Body of pancreas (tissue), 4 donors: Measurements from ENCODE around the gene NRG3. TPM values are rescaled to one million over a fixed set of nuclear protein-coding genes. Genes with fewer than 3 reads are reported as not detected.
A peak's percentile ranks its signal among the peaks of the same experiment; 100 is the strongest.

ENCODE experiments used
- ATAC-seq: fragments of 150-250 bp; one replicate; pipeline ENCODE4 v1.9.1; 2016
- DNase-seq, 4 donors: peaks; one replicate each; pipeline ENCODE4 v3.0.0-alpha.2; 2019
- H3K27ac ChIP-seq, 4 donors: fragments of 200-600 bp; sonication (generic); 1 replicate in 3 of 4; 2 replicates in 1 of 4; pipeline versions ENCODE4 v1.5.1 to v1.6.1; 2016 to 2019; ENCODE audit warnings: mild to moderate bottlenecking in 1 of 4, mixed read lengths in 1 of 4, moderate library complexity in 1 of 4
- H3K27me3 ChIP-seq, 2 donors: fragments of 200-600 bp; sonication (generic); one replicate each; pipeline ENCODE4 v1.6.0; 2016; ENCODE audit warnings: mild to moderate bottlenecking in 1 of 2
- H3K36me3 ChIP-seq, 2 donors: fragments of 200-600 bp; sonication (generic); replicated peaks in 1 of 2; 2 replicates each; pipeline ENCODE4 v1.5.1; 2016; ENCODE audit warnings: low read depth in 2 of 2; ENCODE audit not compliant: insufficient read depth in 1 of 2
- H3K4me1 ChIP-seq: fragments of 200-600 bp; sonication (generic); one replicate; pipeline ENCODE4 v1.6.0; 2016
- H3K4me3 ChIP-seq, 2 donors: fragments of 200-600 bp; sonication (generic); 1 replicate in 1 of 2; 2 replicates in 1 of 2; pipeline ENCODE4 v1.5.1; 2016 to 2019
- H3K9me3 ChIP-seq, 3 donors: fragments of 200-600 bp; sonication (generic); 1 replicate in 2 of 3; 2 replicates in 1 of 3; pipeline ENCODE4 v1.5.1; 2016
- POLR2A ChIP-seq, 3 donors: fragments of 450-650 bp; IDR thresholded peaks; one replicate each; pipeline ENCODE4 v1.6.1; 2016; ENCODE audit warnings: antibody characterized with exemption in 3 of 3, mild to moderate bottlenecking in 2 of 3
- WGBS, 2 donors: methylation state at CpG; one replicate each; pipeline ENCODE4 v1.1.5; 2017; 5-methylcytosine and 5-hydroxymethylcytosine counted together
- intact Hi-C: fragments of 100-400 bp; cut with DNase I; formaldehyde crosslinking; loops from one replicate; pipeline ENCODE4 v1.15.1; 2023
- total RNA-seq, 2 donors: library from RNA; depleted of rRNA; stranded (reverse); fragments of >200 nt; gene quantifications; one replicate each; pipeline ENCODE4 v1.1.0, GENCODE V29; 2016
- TF ChIP-seq, protein P1 (sequence below), 7 experiments: fragments of 450-650 bp in 4 of 7; fragments of 200-600 bp in 3 of 7; sonication (generic) in 3 of 7; IDR thresholded peaks; one replicate each; pipeline ENCODE4 v1.5.1; 2016 to 2019; ENCODE audit warnings: antibody characterized with exemption in 7 of 7

Gene NRG3
- total RNA-seq, 2 donors from 2014 or later = 0.26 TPM; not detected in 1

DNA sequence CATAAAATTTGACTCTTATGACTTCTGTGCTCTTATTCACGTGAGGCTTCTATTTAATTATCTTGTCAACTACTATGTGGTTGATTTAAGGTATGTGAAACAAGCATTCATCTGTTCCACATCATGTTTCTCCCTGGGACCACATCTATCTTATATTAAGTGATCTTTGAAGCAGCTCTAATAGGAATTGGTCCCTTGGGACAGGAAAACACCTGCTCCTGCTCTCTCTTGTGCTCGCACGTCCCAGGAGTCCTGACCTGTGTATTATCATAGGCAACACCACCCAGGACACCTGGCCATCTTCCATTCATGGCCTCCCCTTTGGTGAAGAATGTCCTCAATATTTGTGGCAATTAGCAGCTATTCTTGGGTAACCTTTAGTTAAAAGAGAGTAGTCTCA, 269.2 kb downstream of the NRG3 start:
- TF ChIP-seq, protein P1, sequence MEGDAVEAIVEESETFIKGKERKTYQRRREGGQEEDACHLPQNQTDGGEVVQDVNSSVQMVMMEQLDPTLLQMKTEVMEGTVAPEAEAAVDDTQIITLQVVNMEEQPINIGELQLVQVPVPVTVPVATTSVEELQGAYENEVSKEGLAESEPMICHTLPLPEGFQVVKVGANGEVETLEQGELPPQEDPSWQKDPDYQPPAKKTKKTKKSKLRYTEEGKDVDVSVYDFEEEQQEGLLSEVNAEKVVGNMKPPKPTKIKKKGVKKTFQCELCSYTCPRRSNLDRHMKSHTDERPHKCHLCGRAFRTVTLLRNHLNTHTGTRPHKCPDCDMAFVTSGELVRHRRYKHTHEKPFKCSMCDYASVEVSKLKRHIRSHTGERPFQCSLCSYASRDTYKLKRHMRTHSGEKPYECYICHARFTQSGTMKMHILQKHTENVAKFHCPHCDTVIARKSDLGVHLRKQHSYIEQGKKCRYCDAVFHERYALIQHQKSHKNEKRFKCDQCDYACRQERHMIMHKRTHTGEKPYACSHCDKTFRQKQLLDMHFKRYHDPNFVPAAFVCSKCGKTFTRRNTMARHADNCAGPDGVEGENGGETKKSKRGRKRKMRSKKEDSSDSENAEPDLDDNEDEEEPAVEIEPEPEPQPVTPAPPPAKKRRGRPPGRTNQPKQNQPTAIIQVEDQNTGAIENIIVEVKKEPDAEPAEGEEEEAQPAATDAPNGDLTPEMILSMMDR (IDR thresholded peaks at IDR 0.05) = no peak
- no peak for TF ChIP-seq POLR2A (IDR thresholded peaks at IDR 0.05)
- Histone ChIP-seq H3K36me3 (no peaks in the 10 kb centered on the region), H3K4me1 (no peaks in the 10 kb centered on the region), H3K9me3 (no peaks in the 10 kb centered on the region), H3K27ac (no peak overlapping the region), H3K4me3 (no peak overlapping the region), H3K27me3 (no peaks in the 10 kb centered on the region)
- WGBS, 2 donors = 53 to 75% methylated on average over 3 of the region's 3 CpGs
- no peak for DNase-seq
- no peak for ATAC-seq
- intact Hi-C loops = no loop called here

DNA sequence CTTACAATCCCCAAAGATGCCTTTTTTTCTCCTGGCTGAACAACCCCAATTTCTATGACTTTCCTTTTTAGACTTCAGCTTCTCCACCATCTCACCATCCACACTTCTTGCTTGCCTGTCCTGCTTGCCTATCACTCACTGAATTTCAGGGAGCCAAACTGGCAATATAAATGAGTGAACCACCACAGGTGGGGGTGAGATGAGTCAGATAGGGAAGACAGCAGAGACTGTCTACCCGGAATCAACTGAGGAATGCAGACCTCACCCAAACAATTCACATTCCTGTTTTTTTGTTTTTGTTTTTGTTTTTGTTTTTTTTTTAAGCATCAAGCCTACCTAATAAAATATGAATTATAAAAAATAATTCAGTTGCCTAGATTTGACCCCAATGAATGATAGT, 273.8 kb downstream of the NRG3 start:
- DNase-seq (no peak), ATAC-seq (no peak)
- TF ChIP-seq, protein P1 (IDR thresholded peaks at IDR 0.05) = no peak
- TF ChIP-seq POLR2A (IDR thresholded peaks at IDR 0.05) = no peak
- Histone ChIP-seq H3K4me1 (no peaks in the 10 kb centered on the region), H3K36me3 (no peaks in the 10 kb centered on the region), H3K4me3 (no peak overlapping the region), H3K27me3 (no peaks in the 10 kb centered on the region), H3K9me3 (no peaks in the 10 kb centered on the region), H3K27ac (no peak overlapping the region)
- WGBS, 2 donors = 48 to 63% methylated on average over 1 of the region's 1 CpG
- intact Hi-C loops = no loop called here

DNA sequence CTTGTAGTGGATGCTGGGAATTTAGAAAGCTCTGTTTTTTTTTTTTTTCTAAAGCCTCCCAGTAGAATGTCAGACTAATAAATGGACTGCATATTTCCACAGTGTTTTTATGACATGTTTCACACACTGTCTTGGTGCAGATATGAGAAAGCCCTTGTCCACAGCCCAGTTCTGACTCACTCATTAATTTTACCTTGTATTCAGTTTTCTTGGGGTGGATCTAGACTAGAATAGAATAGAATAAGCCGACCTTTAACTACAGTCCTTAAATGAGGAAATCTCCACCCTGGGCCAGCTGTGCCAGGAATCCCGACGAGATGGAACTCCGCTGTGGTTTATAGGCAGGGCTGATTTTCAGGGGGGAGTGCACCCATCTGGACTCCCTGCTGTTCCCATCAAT, 274.7 kb downstream of the NRG3 start:
- Histone ChIP-seq H3K27me3 (no peaks in the 10 kb centered on the region), H3K4me3 (no peak overlapping the region), H3K27ac (no peak overlapping the region), H3K9me3 (no peaks in the 10 kb centered on the region), H3K4me1 (no peaks in the 10 kb centered on the region), H3K36me3 (no peaks in the 10 kb centered on the region)
- 30 to 32% methylated on average over 4 of the region's 4 CpGs for WGBS, 2 donors
- intact Hi-C loops = no loop called here
- DNase-seq = no peak
- no peak for ATAC-seq
- TF ChIP-seq, protein P1 (IDR thresholded peaks at IDR 0.05) = no peak
- no peak for TF ChIP-seq POLR2A (IDR thresholded peaks at IDR 0.05)

DNA sequence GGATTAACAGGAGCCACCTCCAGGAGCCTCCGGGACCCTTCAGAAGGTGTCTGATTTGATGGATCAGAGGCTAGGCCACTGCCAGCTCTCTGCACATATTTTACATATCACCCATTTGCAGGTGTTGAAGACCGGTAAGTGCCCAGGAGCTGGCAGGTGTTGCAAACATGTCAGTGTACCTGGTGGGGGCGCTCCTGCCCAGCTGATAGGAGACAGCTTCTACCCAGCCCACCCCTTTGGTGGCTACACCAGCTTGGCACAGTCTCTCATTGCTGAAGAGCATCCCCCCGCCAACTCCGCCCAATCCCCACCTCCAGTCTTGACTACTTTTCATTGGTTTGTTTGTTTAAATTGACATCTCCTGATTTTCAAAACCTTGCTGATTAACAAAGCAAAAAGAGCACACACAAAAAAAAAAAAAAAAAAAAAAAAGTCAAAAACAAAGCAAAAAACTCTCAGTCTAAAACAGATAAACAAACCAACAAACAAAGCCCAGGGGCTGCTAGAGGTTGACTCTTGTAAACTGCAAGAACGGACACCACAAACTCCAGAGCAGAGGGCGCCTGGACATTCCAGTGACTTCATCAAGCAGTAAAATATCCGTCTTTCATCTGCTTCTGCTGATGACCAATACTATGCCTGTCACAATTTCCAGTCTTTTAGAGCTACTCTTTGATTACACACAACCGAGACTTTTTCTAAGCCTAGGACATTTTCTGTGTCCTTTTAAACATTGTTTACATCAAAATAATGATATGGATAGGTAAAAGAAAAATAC, 275.3 kb downstream of the NRG3 start:
- TF ChIP-seq POLR2A (IDR thresholded peaks at IDR 0.05) = no peak
- TF ChIP-seq, protein P1 (IDR thresholded peaks at IDR 0.05) = peak in 3 of 7 experiments; percentile 14 to 39 (median 29)
- H3K4me3 ChIP-seq = no peak overlapping the region
- no peak for ATAC-seq
- WGBS, 2 donors = 50 to 53% methylated on average over 8 to 9 of the region's 9 CpGs
- H3K9me3 ChIP-seq = no peaks in the 10 kb centered on the region
- DNase-seq = peak; percentile 16 to 55 (median 32)
- H3K4me1 ChIP-seq = no peaks in the 10 kb centered on the region
- no peak overlapping the region for H3K27ac ChIP-seq
- no peaks in the 10 kb centered on the region for H3K27me3 ChIP-seq
- H3K36me3 ChIP-seq = no peaks in the 10 kb centered on the region
- intact Hi-C loops = no loop called here

DNA sequence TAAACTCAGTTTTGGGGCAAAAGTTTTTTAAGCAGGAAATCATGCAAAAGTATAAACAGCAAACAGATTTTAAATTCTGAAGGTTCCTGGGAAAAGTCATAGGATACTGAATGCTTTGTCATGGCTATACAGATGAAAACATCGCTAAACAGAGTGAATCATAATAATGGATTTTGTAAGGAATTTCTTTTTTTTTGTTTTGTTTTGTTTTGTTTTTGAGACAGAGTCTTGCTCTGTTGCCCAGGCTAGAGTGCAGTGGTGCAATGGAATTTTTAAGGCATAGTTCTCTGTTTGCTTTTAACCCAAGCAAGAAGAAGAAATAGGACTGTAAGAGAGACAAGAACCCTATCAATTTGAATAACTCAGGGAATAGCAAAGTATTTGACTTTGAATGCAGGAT, 285.3 kb downstream of the NRG3 start:
- Histone ChIP-seq H3K36me3 (no peaks in the 10 kb centered on the region), H3K4me3 (no peak overlapping the region), H3K27me3 (no peaks in the 10 kb centered on the region), H3K27ac (no peak overlapping the region), H3K4me1 (no peaks in the 10 kb centered on the region), H3K9me3 (no peaks in the 10 kb centered on the region)
- 94 to 96% methylated on average over 1 of the region's 1 CpG for WGBS, 2 donors
- intact Hi-C loops = no loop called here
- no peak for ATAC-seq
- no peak for DNase-seq
- TF ChIP-seq POLR2A (IDR thresholded peaks at IDR 0.05) = no peak
- TF ChIP-seq, protein P1 (IDR thresholded peaks at IDR 0.05) = no peak
